Panc1 (cell line): Measurements from ENCODE around the gene FBLIM1. TPM values are rescaled to one million over a fixed set of nuclear protein-coding genes. Genes with fewer than 3 reads are reported as not detected.

ENCODE experiments used
- ATAC-seq: fragments of 200-7000 bp; cut with Tn5 transposase; 2 replicates; pipeline ENCODE4 v1.9.1; 2020; ENCODE audit warnings: mild to moderate bottlenecking, moderate library complexity
- BruUV-seq: library from RNA; stranded (reverse); fragments of 400-500 nt; replicated peaks from 2 replicates; lab custom pipeline; 2021; lab: Mats Ljungman, UMichigan
- CTCF ChIA-PET: fragments of 300-600 bp; sonication (Branson Sonifier 250); formaldehyde crosslinking; loops from one replicate; lab custom pipeline; 2022; ENCODE audit warnings: antibody characterized with exemption; lab: Charles Lee
- POLR2A ChIA-PET: fragments of 300-600 bp; sonication (Branson Sonifier 250); formaldehyde crosslinking; loops from one replicate; lab custom pipeline; 2022; ENCODE audit warnings: antibody characterized with exemption; lab: Charles Lee
- DNase-seq: peaks from one replicate; pipeline ENCODE4 v3.0.0-alpha.2; 2010; ENCODE audit warnings: low read depth, low spot score
- H3K27ac ChIP-seq: 2 replicates; pipeline ENCODE4 v1.5.1; 2011; ENCODE audit warnings: mild to moderate bottlenecking, low read length, inconsistent platforms
- H3K27me3 ChIP-seq: fragments of 200-500 bp; sonication (Bioruptor generic); 2 replicates; pipeline ENCODE4 v1.6.0; 2014; ENCODE audit warnings: low read length, inconsistent platforms; ENCODE audit not compliant: control insufficient read depth, insufficient read depth
- H3K36me3 ChIP-seq: fragments of 200-500 bp; sonication (Bioruptor generic); 2 replicates; pipeline ENCODE4 v1.5.1; 2014; ENCODE audit warnings: inconsistent platforms, mild to moderate bottlenecking, low read length, moderate library complexity; ENCODE audit not compliant: control insufficient read depth, insufficient read depth
- H3K4me1 ChIP-seq: 2 replicates; pipeline ENCODE4 v1.5.1; 2011; ENCODE audit warnings: inconsistent platforms, mild to moderate bottlenecking, low read length, moderate library complexity; ENCODE audit not compliant: control insufficient read depth, insufficient read depth
- H3K4me3 ChIP-seq, 2 experiments: 2 replicates each; pipeline ENCODE4 v1.5.1; 2011 to 2012; ENCODE audit warnings: low read depth in 2 of 2, low read length in 2 of 2, mild to moderate bottlenecking in 2 of 2, inconsistent platforms in 1 of 2, moderate library complexity in 1 of 2
- H3K9me3 ChIP-seq: fragments of 200-500 bp; sonication (Bioruptor generic); 2 replicates; pipeline ENCODE4 v1.5.1; 2014; ENCODE audit warnings: low read depth, mild to moderate bottlenecking, inconsistent platforms, low read length, moderate library complexity; ENCODE audit not compliant: control insufficient read depth, insufficient read depth
- CTCF ChIP-seq: fragments of 450-650 bp; IDR thresholded peaks from 2 replicates; pipeline ENCODE4 v1.5.1; 2017; ENCODE audit warnings: mild to moderate bottlenecking
- POLR2AphosphoS5 ChIP-seq: IDR thresholded peaks from 2 replicates; pipeline ENCODE4 v1.6.1; 2012; ENCODE audit warnings: mild to moderate bottlenecking, low read depth, low read length, moderate library complexity
- REST ChIP-seq, 2 experiments: IDR thresholded peaks; 2 replicates each; pipeline ENCODE4 v1.6.1; 2011 to 2012; ENCODE audit warnings: low read depth in 2 of 2, control low read depth in 1 of 2, low read length in 1 of 2, mild to moderate bottlenecking in 1 of 2, moderate library complexity in 1 of 2; ENCODE audit not compliant: insufficient read depth in 1 of 2
- SIN3A ChIP-seq: IDR thresholded peaks from 2 replicates; pipeline ENCODE4 v1.6.1; 2012; ENCODE audit warnings: low read depth, mild to moderate bottlenecking, low read length, moderate library complexity, borderline replicate concordance; ENCODE audit not compliant: insufficient read depth
- TCF7L2 ChIP-seq: IDR thresholded peaks from 2 replicates; pipeline ENCODE4 v1.6.1; 2011; ENCODE audit warnings: mild to moderate bottlenecking, low read depth, low read length, inconsistent platforms
- in situ Hi-C: cut with HindIII; loops from 2 replicates; pipeline ENCODE4 v1.10.0; 2016; ENCODE audit warnings: low sequenced_read_pairs, low pct_unique_long_range_greater_than_20kb
- intact Hi-C: fragments of 100-400 bp; cut with micrococcal nuclease; formaldehyde crosslinking; loops from one replicate; pipeline ENCODE4 v1.10.0; 2022; ENCODE audit not compliant: unreplicated experiment
- total RNA-seq: library from RNA; stranded (reverse); gene quantifications from one replicate; pipeline ENCODE4 v1.2.1, GENCODE V29; 2021; ENCODE audit not compliant: unreplicated experiment

The FBLIM1 gene
- total RNA-seq, 1 experiment from 2014 or later = 4.3 TPM

DNA sequence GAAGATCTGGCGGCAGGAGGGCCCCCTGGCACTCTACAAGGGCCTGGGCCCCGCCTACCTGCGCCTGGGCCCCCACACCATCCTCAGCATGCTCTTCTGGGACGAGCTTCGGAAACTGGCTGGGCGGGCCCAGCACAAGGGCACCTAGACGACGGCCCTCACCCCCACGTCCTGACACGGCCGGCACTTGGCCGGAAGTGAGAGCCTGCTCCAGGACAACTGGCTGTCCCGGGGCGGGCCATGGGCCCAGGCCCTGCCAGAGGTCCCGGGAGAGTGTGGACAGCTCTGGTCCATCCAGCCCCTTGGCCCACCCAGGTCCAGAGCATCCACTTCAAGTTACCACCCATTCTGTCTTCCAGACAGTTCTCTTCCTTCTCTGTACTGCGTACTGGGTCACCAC is 19.3 kb upstream of the FBLIM1 start:
- CTCF ChIA-PET = interaction anchor here (0.5 kb wide), 1 partner anchor 11 kb away, joined by 3 read pairs; no protein-coding TSS in a partner anchor
- in situ Hi-C loops = no loop called here

GRCh38 chr1:15739745-15740144 is 18.9 kb upstream of the FBLIM1 start:
- ATAC-seq = no peak
- TF ChIP-seq TCF7L2 = no peak
- TF ChIP-seq REST (IDR thresholded peaks at IDR 0.05; ENCODE audit: insufficient read depth in 1 of 2, low read depth in 2 of 2, low read length in 1 of 2) = no peak
- no peak; the same call in 1 of the 2 replicates for TF ChIP-seq CTCF
- no peak for TF ChIP-seq SIN3A
- no peak for TF ChIP-seq POLR2AphosphoS5
- Histone ChIP-seq H3K36me3 (no peaks in the 10 kb centered on the region), H3K27ac (no peak overlapping the region), H3K4me3 (no peak overlapping the region), H3K9me3 (no peaks in the 10 kb centered on the region), H3K4me1 (peaks cover 4% of the 10 kb centered on the region), H3K27me3 (no peaks in the 10 kb centered on the region)
- ChIA-PET POLR2A (no interaction called here), CTCF (interaction anchor here (0.5 kb wide), 1 partner anchor 12 kb away, joined by 3 read pairs; no protein-coding TSS in a partner anchor)
- in situ Hi-C loops (no loop called here), intact Hi-C loops (loop anchor here (10.0 kb wide), 1 partner anchor 125 kb away; the partner anchor contains the start of gene DDI2)
- DNase-seq = no peak
- no TSS peak for BruUV-seq

More for the DNA sequence above, 19.3 kb upstream of the FBLIM1 start:
- H3K36me3 ChIP-seq = no peaks in the 10 kb centered on the region
- intact Hi-C loops = no loop called here
- POLR2A ChIA-PET = interaction anchor here (0.5 kb wide), 1 partner anchor 148 kb away, joined by 9 read pairs; no protein-coding TSS in a partner anchor
- DNase-seq (no peak), ATAC-seq (no peak)
- no peak overlapping the region for H3K4me3 ChIP-seq
- H3K4me1 ChIP-seq = peaks cover 4% of the 10 kb centered on the region
- no TSS peak for BruUV-seq
- no peak for TF ChIP-seq CTCF
- TF ChIP-seq SIN3A = no peak
- no peak for TF ChIP-seq POLR2AphosphoS5
- no peak for TF ChIP-seq REST (IDR thresholded peaks at IDR 0.05; ENCODE audit: insufficient read depth in 1 of 2, low read depth in 2 of 2, low read length in 1 of 2)
- no peak for TF ChIP-seq TCF7L2
- H3K27ac ChIP-seq = no peak overlapping the region
- H3K27me3 ChIP-seq = no peaks in the 10 kb centered on the region
- no peaks in the 10 kb centered on the region for H3K9me3 ChIP-seq
